Adrenal gland (tissue), 12 donors: ENCODE data around the gene PIK3R1. TPM values are rescaled to one million over a fixed set of nuclear protein-coding genes. Genes with fewer than 3 reads are reported as not detected.

Source experiments
- DNase-seq, 7 donors: peaks; one replicate each; pipeline ENCODE4 v3.0.0-alpha.2; 2019 to 2020
- H3K27ac ChIP-seq, 5 donors: fragments of 200-600 bp; sonication (generic) in 4 of 5; 1 replicate in 3 of 5; 2 replicates in 2 of 5; pipeline versions ENCODE4 v1.5.1 to v1.8.0; 2016 to 2020; ENCODE audit warnings: mild to moderate bottlenecking in 1 of 5
- H3K27me3 ChIP-seq: fragments of 200-600 bp; 2 replicates; pipeline ENCODE4 v1.8.0; 2021
- H3K36me3 ChIP-seq, 2 donors: fragments of 200-600 bp; replicated peaks in 1 of 2; 1 replicate in 1 of 2; 2 replicates in 1 of 2; pipeline versions ENCODE4 v1.5.1 to v1.8.0; 2018 to 2022
- H3K4me1 ChIP-seq, 2 donors: fragments of 200-600 bp; replicated peaks in 1 of 2; 1 replicate in 1 of 2; 2 replicates in 1 of 2; pipeline versions ENCODE4 v1.5.1 to v1.8.0; 2018 to 2021
- H3K4me3 ChIP-seq, 4 donors: fragments of 200-600 bp; sonication (generic) in 3 of 4; one replicate each; pipeline ENCODE4 v1.5.1; 2016 to 2018
- H3K9me3 ChIP-seq, 3 donors: fragments of 200-600 bp; sonication (generic) in 1 of 3; replicated peaks in 1 of 3; 1 replicate in 2 of 3; 2 replicates in 1 of 3; pipeline versions ENCODE4 v1.5.1 to v1.8.0; 2016 to 2021
- CTCF ChIP-seq, 6 experiments: fragments of 450-650 bp in 4 of 6; fragments of 200-600 bp in 2 of 6; sonication (generic) in 1 of 6; IDR thresholded peaks; 1 replicate in 5 of 6; 2 replicates in 1 of 6; pipeline versions ENCODE4 v1.5.1 to v1.8.0; 2016 to 2021; ENCODE audit warnings: antibody characterized with exemption in 6 of 6, mild to moderate bottlenecking in 2 of 6, moderate library complexity in 1 of 6
- POLR2A ChIP-seq, 2 donors: fragments of 450-650 bp; IDR thresholded peaks; one replicate each; pipeline ENCODE4 v1.6.1; 2017; ENCODE audit warnings: antibody characterized with exemption in 2 of 2, mild to moderate bottlenecking in 2 of 2, moderate library complexity in 1 of 2
- WGBS, 4 donors: extraction: QIAGEN DNeasy Blood & Tissue Kit in 2 of 4; methylation state at CpG; one replicate each; pipeline versions ENCODE4 v1.1.5 to v1.1.7; 2013 to 2017; 5-methylcytosine and 5-hydroxymethylcytosine counted together
- intact Hi-C, 2 donors: fragments of 100-400 bp; cut with DNase I; formaldehyde crosslinking; loops; one replicate each; pipeline versions ENCODE4 v1.14.1 to v1.15.0; 2022 to 2023
- polyA plus RNA-seq, 3 donors: library from polyadenylated mRNA; stranded (reverse); fragments of 200-250 nt in 2 of 3; fragments of 350-450 nt in 1 of 3; fragmentation: Illumina TruSeq in 1 of 3; extraction: RNeasy Lipid Tissue Mini Kit (QIAGEN cat#74804) in 1 of 3; gene quantifications; one replicate each; pipeline ENCODE4 v1.2.3, GENCODE V29; 2013 to 2014
- total RNA-seq, 9 donors: library from RNA; depleted of rRNA in 4 of 9; stranded (reverse); fragments of >200 nt in 4 of 9; fragments of 120-200 nt in 1 of 9; fragmentation: NEBNext Ultra II Directional in 1 of 9; extraction: Animal tissue kit (Norgen Biotek cat#: 25700) in 1 of 9; gene quantifications; one replicate each; pipeline versions ENCODE4 v1.1.0 to v1.2.4, GENCODE V29; 2013 to 2023
- donor health status: healthy with polysubstance abuse.
- donor health status: Bipolar disorder and iron deficiency.
- donor health status: DM: yes; HTN: yes; CAD: no.
- donor health status: DM: no; HTN: no; CAD: no.
- donor health status: DM: no; HTN: no; CAD: no.
- donor health status: DM: yes; HTN: yes; CAD: no.

The PIK3R1 gene
- total and polyA plus RNA-seq, 12 donors, result 4.9 to 110 (median 48.2) TPM

DNA sequence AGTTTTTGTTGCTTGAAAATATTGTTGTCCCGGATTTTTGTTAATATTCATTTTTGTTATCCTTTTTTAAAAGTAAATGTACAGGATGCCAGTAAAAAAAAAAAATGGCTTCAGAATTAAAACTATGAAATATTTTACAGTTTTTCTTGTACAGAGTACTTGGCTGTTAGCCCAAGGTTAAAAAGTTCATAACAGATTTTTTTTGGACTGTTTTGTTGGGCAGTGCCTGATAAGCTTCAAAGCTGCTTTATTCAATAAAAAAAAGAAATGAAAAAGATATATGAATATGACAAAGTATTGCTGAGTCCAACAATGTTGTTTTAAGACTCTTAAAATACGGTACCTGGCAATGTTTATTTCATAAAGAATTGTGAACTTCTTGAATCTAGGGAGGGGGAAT, 82.9 kb downstream of the PIK3R1 start:
- Histone ChIP-seq H3K27ac (no peak overlapping the region), H3K4me1 (peaks cover 7 to 23% of the 10 kb centered on the region in 2 donors), H3K36me3 (peaks cover 0 to 57% of the 10 kb centered on the region in 2 donors), H3K27me3 (no peaks in the 10 kb centered on the region), H3K9me3 (no peaks in the 10 kb centered on the region), H3K4me3 (no peak overlapping the region)
- WGBS, 4 donors, result 40 to 57% (median 41%) methylated on average over 2 of the region's 2 CpGs
- intact Hi-C loops, result no loop called here
- DNase-seq, result no peak
- TF ChIP-seq CTCF (IDR thresholded peaks at IDR 0.05), result no peak

GRCh38 chr5:68299105-68299504, 83.5 kb downstream of the PIK3R1 start:
- DNase-seq, result no peak
- intact Hi-C loops, result no loop called here
- TF ChIP-seq CTCF (IDR thresholded peaks at IDR 0.05), result no peak
- no peak for TF ChIP-seq POLR2A (IDR thresholded peaks at IDR 0.05)
- Histone ChIP-seq H3K27me3 (no peaks in the 10 kb centered on the region), H3K27ac (no peak overlapping the region), H3K4me3 (no peak overlapping the region), H3K4me1 (peaks cover 12 to 30% of the 10 kb centered on the region in 2 donors), H3K36me3 (peaks cover 0 to 51% of the 10 kb centered on the region in 2 donors), H3K9me3 (no peaks in the 10 kb centered on the region)
- WGBS, 4 donors, result 73 to 79% (median 76%) methylated on average over 4 of the region's 4 CpGs

DNA sequence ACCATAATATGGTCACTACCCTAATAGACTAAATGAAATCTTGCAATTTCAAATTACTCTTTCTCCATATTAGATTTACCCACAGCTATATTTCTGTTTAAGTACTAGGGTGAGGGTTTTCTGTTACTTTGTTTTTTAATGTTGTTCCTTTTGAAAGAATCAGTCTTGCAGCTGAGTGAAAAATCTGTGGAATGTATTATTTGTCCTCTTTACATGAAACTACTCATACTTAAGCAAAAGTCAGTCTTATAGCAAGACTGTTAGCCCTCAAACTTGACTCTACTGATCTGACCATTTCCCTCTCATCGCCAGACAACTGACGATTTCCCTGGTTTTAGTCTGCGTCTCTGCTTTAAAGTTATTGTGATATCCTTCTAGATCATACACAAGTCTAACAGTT, 84.0 kb downstream of the PIK3R1 start:
- intact Hi-C loops, result no loop called here
- Histone ChIP-seq H3K4me1 (peaks cover 13 to 34% of the 10 kb centered on the region in 2 donors), H3K9me3 (no peaks in the 10 kb centered on the region), H3K27ac (no peak overlapping the region), H3K36me3 (peaks cover 0 to 47% of the 10 kb centered on the region in 2 donors), H3K27me3 (no peaks in the 10 kb centered on the region), H3K4me3 (no peak overlapping the region)
- DNase-seq, result no peak
- TF ChIP-seq CTCF (IDR thresholded peaks at IDR 0.05) (no peak), POLR2A (IDR thresholded peaks at IDR 0.05) (no peak)
- 94 to 97% (median 95%) methylated on average over 3 of the region's 3 CpGs for WGBS, 4 donors

DNA sequence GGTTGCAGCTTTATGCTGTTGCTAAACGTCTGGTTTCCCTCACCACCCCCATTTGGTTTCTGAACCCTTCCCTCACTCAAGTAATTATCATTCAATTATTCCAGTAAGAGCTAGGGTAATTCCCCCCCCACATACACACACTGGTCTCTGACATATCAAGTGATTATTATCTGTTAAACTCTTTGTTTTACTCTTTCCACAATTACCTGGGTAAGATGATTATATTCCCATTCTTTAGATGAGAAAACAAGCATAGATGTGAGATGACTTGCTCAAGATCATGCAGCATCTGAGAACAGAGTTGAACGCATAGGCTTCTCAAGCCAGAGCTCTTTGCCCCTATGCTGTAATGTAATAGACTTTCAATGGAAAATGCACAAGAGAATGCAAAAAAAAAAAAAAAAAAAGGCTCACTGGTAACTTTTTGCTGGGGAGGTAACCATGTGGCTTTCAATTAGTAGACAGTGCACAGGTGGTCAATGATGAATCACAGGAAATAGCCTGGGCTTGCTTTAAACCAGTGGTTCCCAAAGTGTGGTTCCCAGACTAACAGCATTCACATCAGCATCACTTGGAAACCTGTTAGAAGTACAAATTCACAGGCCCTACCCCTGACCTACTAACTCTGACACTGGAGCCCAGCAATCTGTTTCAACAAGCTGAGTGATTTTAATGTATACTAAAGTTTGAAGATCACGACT, 87.6 kb downstream of the PIK3R1 start:
- H3K9me3 ChIP-seq, result no peaks in the 10 kb centered on the region
- TF ChIP-seq CTCF (IDR thresholded peaks at IDR 0.05), result no peak
- no peak for TF ChIP-seq POLR2A (IDR thresholded peaks at IDR 0.05)
- no peak overlapping the region for H3K4me3 ChIP-seq
- 75 to 81% (median 79%) methylated on average over 3 of the region's 3 CpGs for whole genome bisulfite sequencing, 4 donors
- H3K36me3 ChIP-seq, result peaks cover 0 to 10% of the 10 kb centered on the region in 2 donors
- no peak for DNase-seq
- intact Hi-C loops, result no loop called here
- no peaks in the 10 kb centered on the region for H3K27me3 ChIP-seq
- no peak overlapping the region for H3K27ac ChIP-seq
- peaks cover 13 to 30% of the 10 kb centered on the region in 2 donors for H3K4me1 ChIP-seq
